ENCODE data around the gene KBTBD8. TPM values are rescaled to one million over a fixed set of nuclear protein-coding genes. Genes with fewer than 3 reads are reported as not detected.

Gene KBTBD8
- total and polyA plus RNA-seq, 2 of the 8 experiments (the other 6 are each of a cell fraction or from before 2014, with no cell fraction given), result 3.2 to 23.9 TPM

- TF ChIP-seq SP2 (IDR thresholded peaks at IDR 0.05; ENCODE audit: low read length), result no peak
- no peak for TF ChIP-seq TCF12 (IDR thresholded peaks at IDR 0.05; ENCODE audit: low read depth, low read length)
- TF ChIP-seq KDM5A (IDR thresholded peaks at IDR 0.05; ENCODE audit: low read length), result no peak
- TF ChIP-seq SP4 (IDR thresholded peaks at IDR 0.05; ENCODE audit: low read length), result no peak
- no peak for TF ChIP-seq EP300 (IDR thresholded peaks at IDR 0.05; ENCODE audit: borderline replicate concordance in 1 of 2, low read depth in 2 of 2, low read length in 2 of 2)
- TF ChIP-seq POU5F1 (IDR thresholded peaks at IDR 0.05; ENCODE audit: low read depth, low read length), result no peak
- TF ChIP-seq TBP (IDR thresholded peaks at IDR 0.05; ENCODE audit: low read depth, low read length), result no peak
Measured at GRCh38 chr3:67047051-67047450, 48.9 kb downstream of the KBTBD8 start (continued).
